ENCODE results near the gene LRTM1.

- TF ChIP-seq EZH2 (IDR thresholded peaks at IDR 0.05; ENCODE audit: borderline replicate concordance, low read length): no peak
- TF ChIP-seq CTCF (IDR thresholded peaks at IDR 0.05; ENCODE audit: low read length): no peak
Measured at GRCh38 chr3:54949491-54950044, 21.7 kb upstream of the LRTM1 start.
